ENCODE data around the gene OR9Q1.

The OR9Q1 gene

DNA sequence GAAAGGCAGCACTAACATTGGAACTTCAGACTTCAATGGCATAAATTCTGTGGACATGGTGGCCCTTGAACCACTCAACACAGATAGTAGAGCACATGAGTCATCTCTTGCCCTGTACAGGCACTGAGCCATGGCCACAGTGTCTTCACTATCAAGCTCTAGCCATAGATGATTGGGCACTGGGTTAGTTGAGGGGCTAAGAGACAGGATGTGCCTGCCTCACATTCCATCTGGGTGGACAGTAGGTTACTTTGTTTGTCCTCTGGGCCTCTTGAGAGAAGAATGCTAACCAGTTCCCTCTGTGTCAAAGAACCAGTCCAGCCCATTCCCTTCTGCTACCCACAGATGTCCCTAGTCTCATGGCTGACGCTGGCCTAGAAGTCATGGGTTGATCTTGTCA, 46.9 kb downstream of the OR9Q1 start:
- no peak for TF ChIP-seq CTCF (IDR thresholded peaks at IDR 0.05; ENCODE audit: low read depth, low read length)
- H3K4me3 ChIP-seq (ENCODE audit: low read depth, low read length): no peak overlapping the region
- H3K36me3 ChIP-seq: no peaks in the 10 kb centered on the region
- H3K9me3 ChIP-seq: no peaks in the 10 kb centered on the region
- no peak for DNase-seq
- no peaks in the 10 kb centered on the region for H3K27me3 ChIP-seq
- H3K4me1 ChIP-seq: no peaks in the 10 kb centered on the region

- no peaks in the 10 kb centered on the region for H3K27me3 ChIP-seq
- no peaks in the 10 kb centered on the region for H3K36me3 ChIP-seq
- no peak for DNase-seq
- no peak overlapping the region for H3K4me3 ChIP-seq (ENCODE audit: low read depth, low read length)
- H3K4me1 ChIP-seq: no peaks in the 10 kb centered on the region
- TF ChIP-seq CTCF (IDR thresholded peaks at IDR 0.05; ENCODE audit: low read depth, low read length): no peak
- H3K9me3 ChIP-seq: no peaks in the 10 kb centered on the region
Observed at GRCh38 chr11:58075781-58076180, 52.1 kb downstream of the OR9Q1 start.

- no peak for DNase-seq
- Histone ChIP-seq H3K4me3 (ENCODE audit: low read depth, low read length) (no peak overlapping the region), H3K36me3 (no peaks in the 10 kb centered on the region), H3K4me1 (no peaks in the 10 kb centered on the region), H3K27me3 (no peaks in the 10 kb centered on the region), H3K9me3 (no peaks in the 10 kb centered on the region)
- no peak for TF ChIP-seq CTCF (IDR thresholded peaks at IDR 0.05; ENCODE audit: low read depth, low read length)
Observed at GRCh38 chr11:58086528-58086927, 62.8 kb downstream of the OR9Q1 start.

DNA sequence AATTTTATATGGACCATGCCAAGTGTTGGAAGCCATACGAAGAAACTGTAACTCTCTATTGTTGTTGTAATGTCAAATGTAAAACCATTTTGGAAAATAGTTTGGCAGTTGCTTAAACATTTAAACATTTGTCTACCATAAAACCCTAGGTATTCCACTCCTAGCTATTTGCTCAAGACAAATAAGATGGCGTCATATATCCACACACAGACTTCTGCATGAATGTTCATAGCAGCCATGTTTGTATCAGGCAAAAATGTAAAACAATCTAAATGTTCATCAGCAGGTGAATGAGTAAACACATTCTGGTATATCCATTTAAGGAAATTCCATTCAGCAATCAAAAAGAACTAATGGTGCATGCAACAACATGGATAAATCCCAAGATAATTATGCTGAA, 73.8 kb downstream of the OR9Q1 start:
- H3K4me1 ChIP-seq: no peaks in the 10 kb centered on the region
- no peaks in the 10 kb centered on the region for H3K36me3 ChIP-seq
- no peaks in the 10 kb centered on the region for H3K27me3 ChIP-seq
- no peak overlapping the region for H3K4me3 ChIP-seq (ENCODE audit: low read depth, low read length)
- no peak for TF ChIP-seq CTCF (IDR thresholded peaks at IDR 0.05; ENCODE audit: low read depth, low read length)
- no peaks in the 10 kb centered on the region for H3K9me3 ChIP-seq
- no peak for DNase-seq

DNA sequence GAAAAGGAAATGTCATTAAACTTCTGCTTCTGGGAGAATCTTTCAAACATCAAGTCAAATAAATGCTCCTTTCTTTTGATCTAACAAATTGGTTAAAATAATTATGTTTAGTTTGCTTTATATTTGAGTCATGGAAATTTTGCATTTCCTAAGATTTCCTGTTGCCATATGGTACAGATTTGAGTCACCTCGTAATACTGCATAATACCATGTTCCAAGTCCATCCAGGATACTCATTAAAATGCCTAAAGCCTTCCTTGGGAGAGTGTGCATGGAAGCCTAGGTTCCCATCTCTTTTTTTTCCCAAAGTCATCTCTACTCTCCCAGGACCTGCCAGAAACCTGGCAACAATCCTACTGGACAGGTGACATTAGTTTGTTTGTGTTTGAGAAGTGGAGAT, 97.4 kb downstream of the OR9Q1 start:
- no peak for TF ChIP-seq CTCF (IDR thresholded peaks at IDR 0.05; ENCODE audit: low read depth, low read length)
- Histone ChIP-seq H3K36me3 (no peaks in the 10 kb centered on the region), H3K9me3 (no peaks in the 10 kb centered on the region), H3K4me3 (ENCODE audit: low read depth, low read length) (no peak overlapping the region), H3K4me1 (no peaks in the 10 kb centered on the region), H3K27me3 (no peaks in the 10 kb centered on the region)
- no peak for DNase-seq

- DNase-seq: no peak
- Histone ChIP-seq H3K27me3 (no peaks in the 10 kb centered on the region), H3K36me3 (no peaks in the 10 kb centered on the region), H3K4me3 (ENCODE audit: low read depth, low read length) (no peak within 1 kb of the TSS), H3K9me3 (no peaks in the 10 kb centered on the region), H3K4me1 (no peaks in the 10 kb centered on the region)
- TF ChIP-seq CTCF (IDR thresholded peaks at IDR 0.05; ENCODE audit: low read depth, low read length): no peak
Observed at GRCh38 chr11:58125469-58125868, 101.8 kb downstream of the OR9Q1 start, which contains the start of gene OR9I1. Gene OR9I1, minus strand, starts transcription at chr11:58125530. Its CDS starts 6,086 bp downstream, at chr11:58119444.
